ENCODE data around the gene MAVS.

The MAVS gene

GRCh38 chr20:3846740-3847428, at the start of gene MAVS:
MAVS (plus strand) TSS chr20:3846834; CDS start chr20:3854625, 7,791 bp downstream.
- DNase-seq (ENCODE audit: low spot score): peak; percentile 92

- no peak for DNase-seq (ENCODE audit: low spot score)
Observed at GRCh38 chr20:3797226-3797545, 49.4 kb upstream of the MAVS start.

- peak; percentile 62 for DNase-seq (ENCODE audit: low spot score)
Observed at GRCh38 chr20:3797592-3798372, 48.9 kb upstream of the MAVS start.

GRCh38 chr20:3798373-3798768, 48.3 kb upstream of the MAVS start:
- no peak for DNase-seq (ENCODE audit: low spot score)

- no peak for DNase-seq (ENCODE audit: low spot score)
Observed at GRCh38 chr20:3798908-3799248, 47.8 kb upstream of the MAVS start.

- DNase-seq (ENCODE audit: low spot score): no peak
Observed at GRCh38 chr20:3800256-3800877, 46.3 kb upstream of the MAVS start.

- no peak for DNase-seq (ENCODE audit: low spot score)
Observed at GRCh38 chr20:3800878-3801260, 45.8 kb upstream of the MAVS start.

- no peak for DNase-seq (ENCODE audit: low spot score)
Observed at GRCh38 chr20:3801299-3801698, 45.3 kb upstream of the MAVS start.

- DNase-seq (ENCODE audit: low spot score): no peak
Observed at GRCh38 chr20:3801846-3802245, 44.8 kb upstream of the MAVS start.

- DNase-seq (ENCODE audit: low spot score): no peak
Observed at GRCh38 chr20:3802524-3803239, 44.0 kb upstream of the MAVS start.

- DNase-seq (ENCODE audit: low spot score): no peak
Observed at GRCh38 chr20:3803289-3803688, 43.3 kb upstream of the MAVS start.

- no peak for DNase-seq (ENCODE audit: low spot score)
Observed at GRCh38 chr20:3803854-3804253, 42.8 kb upstream of the MAVS start.

GRCh38 chr20:3804254-3804751, 42.3 kb upstream of the MAVS start:
- DNase-seq (ENCODE audit: low spot score): no peak

GRCh38 chr20:3804781-3805180, 41.9 kb upstream of the MAVS start:
- no peak for DNase-seq (ENCODE audit: low spot score)

- DNase-seq (ENCODE audit: low spot score): no peak
Observed at GRCh38 chr20:3808544-3808943, 38.1 kb upstream of the MAVS start.

GRCh38 chr20:3811467-3812258, 35.0 kb upstream of the MAVS start:
- peak; percentile 98 for DNase-seq (ENCODE audit: low spot score)

- DNase-seq (ENCODE audit: low spot score): no peak
Observed at GRCh38 chr20:3812259-3812681, 34.4 kb upstream of the MAVS start.

GRCh38 chr20:3812975-3813847, 33.4 kb upstream of the MAVS start:
- no peak for DNase-seq (ENCODE audit: low spot score)

- no peak for DNase-seq (ENCODE audit: low spot score)
Observed at GRCh38 chr20:3813848-3814581, 32.6 kb upstream of the MAVS start.

- no peak for DNase-seq (ENCODE audit: low spot score)
Observed at GRCh38 chr20:3814928-3815495, 31.6 kb upstream of the MAVS start.
